Measurements from ENCODE around the gene GNAO1. TPM values are rescaled to one million over a fixed set of nuclear protein-coding genes. Genes with fewer than 3 reads are reported as not detected.

The GNAO1 gene
- total RNA-seq, 1 donor from 2014 or later: 1.9 TPM

DNA sequence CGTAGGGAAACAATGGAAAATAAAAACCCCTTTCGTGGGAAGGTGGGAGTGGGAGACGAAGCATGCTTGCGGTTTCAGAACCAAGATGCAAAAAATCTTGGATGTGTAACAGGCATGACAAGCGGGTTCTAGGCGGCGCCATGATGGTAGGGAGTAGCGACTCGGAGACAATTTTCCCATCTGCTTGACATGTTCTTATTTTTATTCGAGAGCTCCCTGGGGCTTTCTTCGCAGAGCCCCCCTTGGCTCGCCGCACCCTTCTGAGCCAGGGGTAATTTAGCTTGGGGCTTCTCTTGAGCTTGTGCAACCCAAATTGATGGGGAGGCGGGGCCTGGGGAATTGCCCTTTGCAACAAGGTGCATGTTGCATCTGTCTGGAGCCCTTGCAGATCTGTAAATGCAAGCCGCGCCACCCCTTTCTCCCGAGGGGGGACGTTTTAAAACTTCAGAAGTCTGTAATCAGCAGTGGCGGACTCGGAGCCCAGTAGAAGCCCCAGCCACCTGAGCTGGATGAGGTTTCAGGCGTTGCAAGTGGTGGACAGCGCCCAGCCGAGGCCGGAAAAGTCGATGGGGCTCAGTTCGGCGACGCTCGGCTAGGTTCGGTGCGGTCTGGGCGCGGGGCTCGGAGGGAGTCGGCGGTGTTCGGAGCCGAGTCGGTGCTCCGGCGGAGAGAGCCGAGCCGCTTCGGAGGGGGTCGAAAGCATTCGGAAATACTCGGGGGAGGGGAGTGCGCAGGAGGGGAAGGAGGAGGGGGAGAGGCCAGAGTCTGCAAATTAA lies 2.9 kb downstream of the GNAO1 start:
- peaks cover 34% of the 10 kb centered on the region for H3K27me3 Mint-ChIP-seq (ENCODE audit: insufficient read depth, low read depth)
- H4K20me1 ChIP-seq (ENCODE audit: low read depth): peaks cover 39% of the 10 kb centered on the region
- no peaks in the 10 kb centered on the region for H3K36me3 Mint-ChIP-seq
- TF ChIP-seq, protein P1, sequence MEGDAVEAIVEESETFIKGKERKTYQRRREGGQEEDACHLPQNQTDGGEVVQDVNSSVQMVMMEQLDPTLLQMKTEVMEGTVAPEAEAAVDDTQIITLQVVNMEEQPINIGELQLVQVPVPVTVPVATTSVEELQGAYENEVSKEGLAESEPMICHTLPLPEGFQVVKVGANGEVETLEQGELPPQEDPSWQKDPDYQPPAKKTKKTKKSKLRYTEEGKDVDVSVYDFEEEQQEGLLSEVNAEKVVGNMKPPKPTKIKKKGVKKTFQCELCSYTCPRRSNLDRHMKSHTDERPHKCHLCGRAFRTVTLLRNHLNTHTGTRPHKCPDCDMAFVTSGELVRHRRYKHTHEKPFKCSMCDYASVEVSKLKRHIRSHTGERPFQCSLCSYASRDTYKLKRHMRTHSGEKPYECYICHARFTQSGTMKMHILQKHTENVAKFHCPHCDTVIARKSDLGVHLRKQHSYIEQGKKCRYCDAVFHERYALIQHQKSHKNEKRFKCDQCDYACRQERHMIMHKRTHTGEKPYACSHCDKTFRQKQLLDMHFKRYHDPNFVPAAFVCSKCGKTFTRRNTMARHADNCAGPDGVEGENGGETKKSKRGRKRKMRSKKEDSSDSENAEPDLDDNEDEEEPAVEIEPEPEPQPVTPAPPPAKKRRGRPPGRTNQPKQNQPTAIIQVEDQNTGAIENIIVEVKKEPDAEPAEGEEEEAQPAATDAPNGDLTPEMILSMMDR (IDR thresholded peaks at IDR 0.05): no peak
- TF ChIP-seq EZH2phosphoT487 (IDR thresholded peaks at IDR 0.05) (no peak), EZH2 (IDR thresholded peaks at IDR 0.05) (no peak)
- H3K4me1 ChIP-seq: peaks cover 21% of the 10 kb centered on the region
- peak overlapping the region; percentile 74 for H3K4me2 ChIP-seq
- H3K4me3 ChIP-seq: peak overlapping the region; percentile 31
- H2AFZ ChIP-seq (replicated peaks): no peak overlapping the region
- no peaks in the 10 kb centered on the region for H3K9me3 ChIP-seq (ENCODE audit: low read depth)
- H3K36me3 ChIP-seq: no peaks in the 10 kb centered on the region
- H3K27me3 ChIP-seq: peaks cover 47% of the 10 kb centered on the region
- H3K27ac ChIP-seq: no peak overlapping the region
- peak overlapping the region; percentile 87 for H3K4me3 Mint-ChIP-seq
- peaks cover 18% of the 10 kb centered on the region for H3F3A ChIP-seq (ENCODE audit: low read depth)
- H3K79me2 ChIP-seq (ENCODE audit: low read depth): no peaks in the 10 kb centered on the region
- DNase-seq (ENCODE audit: low spot score): peak; percentile 98
- no peak overlapping the region for H3K27ac Mint-ChIP-seq
- peaks cover 29% of the 10 kb centered on the region for H3K4me1 Mint-ChIP-seq
- H3K9me3 Mint-ChIP-seq: no peaks in the 10 kb centered on the region
- no peak overlapping the region for H3K9ac ChIP-seq

DNA sequence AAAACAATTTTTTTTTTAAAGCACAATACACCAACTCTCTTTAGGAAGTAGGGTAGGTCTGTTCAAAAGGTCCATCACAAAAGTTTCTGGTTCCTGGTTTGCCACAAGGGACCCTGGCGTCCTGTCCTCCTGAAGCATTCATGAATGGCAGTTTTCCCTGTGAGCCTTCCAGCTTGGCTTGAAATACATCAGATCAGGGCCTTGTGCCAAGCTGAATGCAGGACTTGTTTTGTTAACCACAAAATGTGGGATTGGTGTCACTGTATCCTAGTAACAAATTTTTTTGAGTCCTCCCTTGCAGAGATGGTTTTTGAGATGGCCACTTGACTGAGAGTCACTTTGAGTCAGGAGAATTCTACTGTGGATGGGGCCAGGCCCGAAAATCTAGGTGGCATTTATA lies 3.9 kb downstream of the GNAO1 start:
- Histone ChIP-seq H3K4me1 (peaks cover 14% of the 10 kb centered on the region), H3K27me3 (peaks cover 36% of the 10 kb centered on the region), H4K20me1 (ENCODE audit: low read depth) (peaks cover 39% of the 10 kb centered on the region), H3K27ac (no peak overlapping the region), H3K36me3 (no peaks in the 10 kb centered on the region), H3K9me3 (ENCODE audit: low read depth) (no peaks in the 10 kb centered on the region), H3K4me3 (no peak overlapping the region), H3K79me2 (ENCODE audit: low read depth) (no peaks in the 10 kb centered on the region), H3K4me2 (no peak overlapping the region), H3K9ac (no peak overlapping the region), H2AFZ (replicated peaks) (no peak overlapping the region), H3F3A (ENCODE audit: low read depth) (peaks cover 16% of the 10 kb centered on the region)
- Mint-ChIP-seq H3K27me3 (ENCODE audit: insufficient read depth, low read depth) (peaks cover 26% of the 10 kb centered on the region), H3K9me3 (no peaks in the 10 kb centered on the region), H3K4me1 (peaks cover 27% of the 10 kb centered on the region), H3K4me3 (no peak overlapping the region), H3K36me3 (no peaks in the 10 kb centered on the region), H3K27ac (no peak overlapping the region)
- no peak for TF ChIP-seq EZH2 (IDR thresholded peaks at IDR 0.05)
- no peak for DNase-seq (ENCODE audit: low spot score)

DNA sequence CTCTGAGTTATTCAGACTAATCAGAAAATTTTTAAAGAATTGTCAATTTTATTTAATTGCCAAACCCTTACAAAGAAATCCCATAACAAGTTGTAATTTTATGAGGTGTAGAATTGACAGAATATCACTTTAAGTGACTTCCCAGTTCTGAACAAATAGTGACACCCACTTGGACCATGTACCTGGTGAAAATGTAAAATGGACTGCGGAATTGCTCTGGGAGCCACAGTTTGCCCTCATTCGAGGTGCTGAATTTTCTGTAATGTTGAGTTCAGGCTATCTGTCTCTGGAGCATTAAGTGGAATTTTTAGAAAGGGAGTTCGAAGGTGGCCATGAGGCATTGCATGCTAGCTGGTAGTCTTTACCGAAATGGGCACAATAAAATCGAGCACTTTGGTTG lies 5.1 kb downstream of the GNAO1 start:
- TF ChIP-seq, protein P1 (IDR thresholded peaks at IDR 0.05): no peak
- TF ChIP-seq EZH2phosphoT487 (IDR thresholded peaks at IDR 0.05) (no peak), EZH2 (IDR thresholded peaks at IDR 0.05) (no peak)
- Histone ChIP-seq H2AFZ (replicated peaks) (no peak overlapping the region), H3K4me3 (no peak overlapping the region), H3K9ac (no peak overlapping the region), H3K79me2 (ENCODE audit: low read depth) (peaks cover 4% of the 10 kb centered on the region), H4K20me1 (ENCODE audit: low read depth) (peaks cover 39% of the 10 kb centered on the region), H3K27me3 (peaks cover 28% of the 10 kb centered on the region), H3F3A (ENCODE audit: low read depth) (peaks cover 12% of the 10 kb centered on the region), H3K36me3 (no peaks in the 10 kb centered on the region), H3K4me1 (peaks cover 11% of the 10 kb centered on the region), H3K9me3 (ENCODE audit: low read depth) (no peaks in the 10 kb centered on the region), H3K27ac (no peak overlapping the region), H3K4me2 (no peak overlapping the region)
- Mint-ChIP-seq H3K36me3 (no peaks in the 10 kb centered on the region), H3K27ac (no peak overlapping the region), H3K9me3 (no peaks in the 10 kb centered on the region), H3K4me3 (no peak overlapping the region), H3K4me1 (peaks cover 25% of the 10 kb centered on the region), H3K27me3 (ENCODE audit: insufficient read depth, low read depth) (peaks cover 24% of the 10 kb centered on the region)
- no peak for DNase-seq (ENCODE audit: low spot score)

Data from neural progenitor cell (in vitro differentiated cells).